NOMO-1 treated with DMSO at 0.1 percent for 48 hours (cell line): ENCODE measurements around the gene INVS.
"Not testable (repeated sequence)": the region's sequence is repeated elsewhere in the genome, so short reads cannot be mapped to it uniquely, and the experiment has no call there.

Experiments
- DNase-seq: peaks from one replicate; lab custom pipeline; 2025; ENCODE audit not compliant: unreplicated experiment; lab: John Stamatoyannopoulos, UW

The INVS gene

DNA sequence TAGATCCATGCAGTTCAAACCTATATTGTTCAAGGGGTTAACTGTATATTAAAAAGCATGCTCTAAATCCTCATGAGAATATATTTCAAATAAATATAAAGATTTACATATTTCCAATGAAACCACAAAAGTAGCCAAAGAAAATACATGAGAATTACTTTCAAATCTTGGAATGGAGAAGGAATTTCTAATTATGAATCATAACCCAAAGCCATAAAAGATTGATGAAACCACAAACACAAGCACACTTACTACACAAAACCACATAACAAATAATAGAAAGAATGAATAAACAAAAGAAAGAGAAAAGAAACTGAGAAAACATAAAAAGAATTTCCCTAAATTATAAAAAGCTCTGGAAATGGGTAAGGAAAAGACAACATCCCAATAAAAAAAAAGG, 16.3 kb upstream of the INVS start:
- no peak for DNase-seq

DNA sequence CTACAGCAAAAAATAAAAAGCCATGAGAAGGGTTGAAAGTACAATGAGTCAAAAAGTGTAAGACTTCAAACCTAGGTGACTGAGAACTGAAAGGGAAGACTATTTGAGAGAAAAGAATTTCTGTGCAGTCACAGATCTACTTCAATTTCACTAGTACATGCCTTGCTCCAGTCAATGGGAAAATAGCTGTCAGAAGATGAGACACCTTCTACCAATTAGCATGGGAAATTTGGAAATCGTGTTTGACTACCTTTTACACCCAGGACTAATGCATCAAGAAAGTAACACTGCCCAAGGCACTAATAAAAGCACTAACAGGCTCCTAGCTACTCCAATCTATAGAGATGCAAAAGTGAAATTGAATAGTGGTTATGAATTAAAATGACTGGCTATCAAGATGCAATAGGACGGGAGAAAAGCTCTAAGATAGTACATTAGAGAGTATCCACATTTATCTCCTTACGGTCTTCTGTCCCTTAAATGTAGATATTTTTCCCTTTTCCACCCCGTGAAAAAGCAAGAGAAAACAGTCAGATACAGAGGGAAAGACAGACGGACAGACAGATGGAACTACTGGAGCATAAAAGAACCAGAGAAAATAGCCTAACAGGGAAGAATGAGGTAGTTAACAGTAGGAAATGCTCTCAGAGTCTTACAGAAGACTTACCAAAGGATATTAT, 15.5 kb upstream of the INVS start:
- DNase-seq: no peak

DNA sequence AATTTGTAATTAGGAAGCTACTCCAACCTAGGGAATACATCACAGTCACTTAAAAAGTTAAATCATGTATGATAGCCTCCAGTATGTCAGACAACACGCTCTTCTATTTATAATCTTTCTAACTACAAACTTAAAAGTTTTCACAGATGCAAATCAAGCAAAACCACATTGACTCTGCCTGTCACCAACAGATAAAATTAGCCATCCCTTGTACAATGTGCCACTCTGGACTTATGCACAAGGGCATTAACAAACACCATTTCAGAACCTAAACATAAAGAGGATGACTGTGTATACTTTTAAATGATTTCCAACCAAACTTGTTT, 15.0 kb upstream of the INVS start:
- DNase-seq: no peak

- DNase-seq: no peak
Measured at GRCh38 chr9:100084734-100085133, 14.3 kb upstream of the INVS start.

GRCh38 chr9:100086097-100086635, 12.9 kb upstream of the INVS start:
- DNase-seq: no peak

DNA sequence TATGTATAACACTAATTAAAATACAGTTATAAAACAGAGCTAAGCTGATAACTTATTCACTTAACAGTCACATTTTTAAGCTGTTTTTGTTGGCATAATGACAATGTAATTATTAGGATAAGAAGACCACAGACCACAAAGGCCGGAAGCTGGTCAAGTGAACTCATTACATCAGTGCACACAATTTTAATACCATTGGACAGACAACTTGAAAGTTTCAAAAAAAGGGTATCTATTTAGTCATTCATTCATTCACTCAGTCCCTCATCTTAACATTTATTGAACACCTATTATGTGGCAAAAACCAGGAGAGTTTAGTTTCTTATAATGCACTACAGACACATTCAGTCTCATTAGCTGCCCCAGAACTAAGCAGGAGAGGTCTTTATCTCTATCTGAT, 11.8 kb upstream of the INVS start:
- DNase-seq: peak; percentile 28

- no peak for DNase-seq
Measured at GRCh38 chr9:100088202-100088601, 10.8 kb upstream of the INVS start.

DNA sequence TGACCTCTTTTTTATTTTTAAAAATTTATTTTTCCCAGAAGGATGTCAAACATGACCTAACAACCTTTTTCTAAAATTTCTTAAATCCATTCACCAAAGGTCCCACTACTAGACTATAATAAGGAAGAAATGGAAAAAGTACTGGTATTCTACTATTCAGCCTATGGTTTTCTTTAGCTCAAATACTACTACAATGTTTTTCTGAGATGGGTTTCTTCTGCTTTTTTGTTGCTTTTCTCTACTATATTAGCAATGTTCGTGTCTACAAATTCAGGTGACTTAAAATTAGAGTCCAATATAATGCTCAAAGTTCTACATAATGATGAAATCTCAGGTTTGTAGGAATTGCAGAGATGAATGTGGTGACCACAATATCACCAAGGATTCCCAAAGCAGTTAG, 8.2 kb upstream of the INVS start:
- DNase-seq: no peak

DNA sequence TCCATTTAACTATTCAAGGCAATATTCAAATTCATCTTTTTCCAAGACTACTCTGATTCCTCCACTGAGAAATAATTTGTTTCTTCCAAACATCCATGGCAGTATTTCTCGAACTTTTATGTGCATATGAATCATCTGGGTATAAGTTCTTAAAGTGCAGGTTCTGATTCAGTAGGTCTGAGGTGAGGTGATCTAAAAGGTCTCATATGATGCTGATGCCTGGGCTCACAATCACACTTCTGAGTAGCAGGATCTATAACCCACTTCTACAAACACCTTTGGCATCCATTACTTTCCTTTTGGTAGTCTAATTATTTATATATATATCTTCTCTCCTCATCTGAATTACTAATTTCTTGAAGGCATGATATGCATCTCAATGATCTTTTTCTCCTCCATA, 7.4 kb upstream of the INVS start:
- DNase-seq: no peak

GRCh38 chr9:100092066-100092465, 7.0 kb upstream of the INVS start:
- DNase-seq: no peak

DNA sequence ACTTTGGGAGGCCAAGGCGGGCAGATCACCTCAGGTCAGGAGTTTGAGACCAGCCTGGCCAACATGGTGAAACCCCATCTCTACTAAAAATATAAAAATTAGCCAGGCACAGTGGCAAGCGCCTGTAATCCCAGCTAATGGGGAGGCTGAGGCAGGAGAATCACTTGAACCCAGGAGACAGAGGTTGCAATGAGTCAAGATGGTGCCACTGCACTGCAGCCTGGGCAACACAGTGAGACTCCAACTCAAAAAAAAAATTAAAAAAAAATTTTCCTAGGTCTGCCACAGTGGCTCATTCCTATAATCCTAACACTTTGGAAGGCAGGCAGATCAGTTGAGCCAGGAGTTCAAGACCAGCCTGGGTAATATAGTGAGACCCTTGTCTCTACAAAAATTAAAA, 4.6 kb upstream of the INVS start:
- not testable (repeated sequence) for DNase-seq

- DNase-seq: no peak
Measured at GRCh38 chr9:100096378-100096916, 2.6 kb upstream of the INVS start.

DNA sequence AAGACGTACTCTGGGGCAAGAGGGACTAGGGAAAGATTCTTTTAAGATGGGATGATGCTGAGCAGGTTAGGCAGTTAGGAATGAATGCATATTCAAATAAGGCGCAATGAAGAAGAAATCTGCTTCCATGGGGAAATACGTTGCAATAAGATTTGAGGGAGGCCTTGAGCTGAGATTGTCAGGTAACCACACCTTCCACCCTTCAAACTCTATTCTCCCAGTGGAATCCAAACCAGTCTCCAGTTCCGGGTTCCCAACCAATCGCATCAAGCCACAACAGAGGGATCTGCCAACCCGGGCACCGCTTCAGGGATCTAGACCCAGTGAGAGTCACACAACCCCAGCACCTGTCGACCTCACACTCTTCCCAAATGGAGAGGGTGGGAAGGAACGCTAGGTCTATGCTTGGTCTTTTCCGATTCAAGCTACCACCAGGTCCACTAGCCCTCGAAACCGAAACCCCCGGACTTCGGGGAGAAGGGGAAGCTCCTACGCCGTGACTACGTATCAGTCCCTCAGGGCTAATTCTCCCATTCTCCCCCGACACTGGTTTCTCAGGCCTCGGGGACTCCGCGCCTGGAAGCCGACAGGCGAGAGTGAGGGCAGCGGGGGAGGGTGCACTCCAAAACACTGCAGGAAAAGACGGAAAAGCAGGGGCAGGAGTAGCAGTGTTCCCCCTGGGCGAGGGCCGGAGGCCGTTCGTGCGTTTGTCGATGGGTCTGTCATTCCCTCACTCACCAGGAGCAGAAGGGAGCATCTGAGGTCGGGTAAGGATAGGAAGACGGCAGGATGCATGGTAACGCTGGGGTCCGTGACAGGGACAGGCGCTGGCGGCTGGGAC, 777 bp upstream of the INVS start:
- peak; percentile 61 for DNase-seq

- DNase-seq: no peak
Measured at GRCh38 chr9:100099722-100100042, 639 bp downstream of the INVS start.

GRCh38 chr9:100100146-100100667, 1.2 kb downstream of the INVS start:
- DNase-seq: no peak

GRCh38 chr9:100101608-100102007, 2.6 kb downstream of the INVS start:
- no peak for DNase-seq

GRCh38 chr9:100104314-100104713, 5.3 kb downstream of the INVS start:
- DNase-seq: no peak

DNA sequence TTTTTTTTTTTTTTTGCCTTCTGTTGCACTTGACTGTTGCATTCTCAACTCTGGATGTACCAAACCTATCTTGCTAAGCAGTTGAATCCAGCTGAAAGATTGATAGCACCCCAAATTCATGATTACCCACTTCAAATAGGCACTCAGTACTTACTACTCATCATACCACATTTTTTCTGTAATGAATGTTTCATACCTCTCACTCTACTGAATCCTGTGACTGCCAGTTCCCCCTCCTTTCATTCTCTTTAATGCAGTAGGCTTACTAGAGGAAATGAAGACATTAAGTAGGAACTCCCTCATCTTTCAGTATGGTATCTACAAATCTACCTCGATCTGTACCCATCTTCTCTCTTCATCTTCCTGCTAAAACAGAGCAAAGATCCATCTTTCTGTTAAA, 6.8 kb downstream of the INVS start:
- no peak for DNase-seq

DNA sequence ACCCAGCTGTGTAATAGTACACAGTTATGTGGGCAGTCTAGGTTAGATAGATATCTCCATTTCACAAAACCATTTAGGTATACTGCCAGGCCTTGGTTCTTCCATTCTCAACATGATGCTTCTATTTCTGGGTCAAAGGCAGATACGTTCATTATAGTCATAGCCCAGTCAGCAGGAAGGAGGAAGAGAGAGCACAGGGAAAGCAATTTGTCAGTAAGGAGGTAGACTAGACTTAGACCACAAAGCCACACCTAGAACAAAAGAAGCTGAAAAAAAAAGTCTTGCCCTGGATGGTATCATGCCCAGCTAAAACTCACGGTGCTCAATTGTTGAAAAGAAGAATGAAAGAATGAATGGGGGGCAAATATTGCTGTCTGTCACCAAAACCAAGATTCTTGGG, 7.6 kb downstream of the INVS start:
- DNase-seq: no peak

DNA sequence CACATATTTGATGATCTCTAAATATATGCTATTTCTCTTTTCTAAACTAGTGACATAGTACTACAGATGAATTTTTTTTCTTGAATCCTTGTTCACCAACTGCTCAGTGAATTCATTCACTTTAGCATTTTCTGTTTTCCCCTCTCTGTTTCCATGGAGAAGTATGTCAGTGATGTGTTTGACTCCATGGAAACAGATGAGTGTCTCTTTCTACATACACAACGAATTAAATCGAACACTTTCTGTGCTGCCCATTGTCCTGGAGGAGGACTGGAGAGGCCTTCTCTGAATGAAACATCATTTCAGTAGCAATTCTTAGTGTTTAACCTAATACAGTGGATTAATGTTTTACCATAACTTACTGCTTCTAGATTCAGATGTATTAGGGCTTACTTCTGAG, 9.5 kb downstream of the INVS start:
- DNase-seq: no peak

DNA sequence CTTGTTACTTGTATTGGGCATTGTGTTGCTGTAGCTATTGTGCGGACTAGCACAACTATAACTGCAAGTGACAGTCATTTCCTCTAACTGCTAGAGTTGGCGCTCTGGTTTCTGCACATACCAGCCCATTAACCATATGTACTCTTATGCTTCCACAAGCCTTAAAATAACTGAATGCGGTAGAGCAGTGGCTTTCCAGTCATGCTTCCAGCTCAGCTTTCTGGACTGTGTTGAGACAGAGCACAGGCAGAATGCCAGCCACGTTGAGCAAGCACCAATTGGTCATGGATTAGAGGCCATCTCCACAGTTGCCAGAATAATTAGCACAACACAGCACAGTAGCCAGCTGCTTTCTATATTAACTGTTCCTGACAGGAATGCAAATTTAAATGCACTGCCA, 12.2 kb downstream of the INVS start:
- peak; percentile 21 for DNase-seq

DNA sequence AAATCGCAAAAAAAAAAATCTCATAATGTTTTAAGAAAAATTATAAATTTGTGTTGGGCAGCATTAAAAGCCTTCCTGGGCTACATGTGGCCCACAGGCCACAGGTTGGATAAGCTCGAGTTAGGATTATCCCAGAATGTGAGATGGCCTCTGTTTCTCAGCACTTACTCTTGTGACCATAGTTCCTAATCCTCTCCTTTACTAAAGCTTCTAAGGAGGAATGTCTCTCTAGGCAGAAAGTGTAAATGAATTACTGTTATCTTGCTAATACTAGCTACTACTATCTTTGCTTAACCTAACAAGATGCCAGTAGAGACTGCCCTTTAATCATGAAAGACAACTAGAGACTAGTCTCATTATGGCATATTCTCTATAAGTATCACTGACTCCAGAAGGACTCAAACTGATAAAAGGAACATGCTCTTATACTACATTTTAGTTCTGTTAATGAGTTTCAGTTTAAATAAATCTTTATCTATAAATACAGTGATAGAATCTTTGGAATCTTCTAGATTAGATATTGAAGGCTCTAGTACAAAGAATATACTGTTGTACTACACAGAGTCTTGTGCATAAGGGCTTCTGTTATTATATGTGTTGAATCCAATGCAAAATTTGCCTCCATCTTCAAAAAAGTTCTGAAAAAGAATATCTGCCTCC, 13.8 kb downstream of the INVS start:
- no peak for DNase-seq
